GM12874 (cell line): ENCODE data around the gene ARFGEF2.

Experiments used
- TF ChIP-seq, protein P1 (sequence below): IDR thresholded peaks from 2 replicates; pipeline ENCODE4 v1.5.1; 2011; ENCODE audit warnings: low read depth, mild to moderate bottlenecking, control low read depth, low read length, moderate library complexity; ENCODE audit not compliant: insufficient read depth

Gene ARFGEF2

DNA sequence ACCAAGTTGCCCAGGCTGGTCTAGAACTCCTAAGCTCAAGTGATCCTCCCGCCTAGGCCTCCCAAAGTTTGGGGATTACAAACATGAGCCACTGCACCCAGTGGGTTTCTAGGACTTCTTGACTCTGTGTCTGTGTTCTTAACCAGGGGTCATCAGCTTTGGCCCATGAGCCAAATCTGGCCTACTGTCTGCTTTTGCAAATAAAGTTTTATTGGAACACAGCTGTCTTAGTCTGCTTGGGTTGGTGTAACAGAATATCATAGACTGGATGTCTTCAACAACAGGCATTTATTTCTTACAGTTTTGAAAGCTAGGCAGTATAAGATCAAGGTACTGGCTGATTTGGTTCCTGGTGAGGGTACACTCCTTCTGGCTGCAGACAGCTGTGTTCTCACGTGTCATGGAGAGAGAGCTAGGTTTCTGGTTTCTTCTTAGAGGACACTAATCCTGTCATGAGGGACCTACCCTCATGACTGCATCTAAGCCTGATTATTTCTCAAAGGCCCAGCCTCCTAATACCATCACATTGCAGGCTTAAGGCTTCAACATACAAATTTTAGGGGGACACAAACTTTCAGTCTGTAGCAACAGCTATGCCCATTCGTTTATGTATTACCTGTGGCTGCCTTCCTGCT, 23.3 kb downstream of the ARFGEF2 start:
- TF ChIP-seq, protein P1, sequence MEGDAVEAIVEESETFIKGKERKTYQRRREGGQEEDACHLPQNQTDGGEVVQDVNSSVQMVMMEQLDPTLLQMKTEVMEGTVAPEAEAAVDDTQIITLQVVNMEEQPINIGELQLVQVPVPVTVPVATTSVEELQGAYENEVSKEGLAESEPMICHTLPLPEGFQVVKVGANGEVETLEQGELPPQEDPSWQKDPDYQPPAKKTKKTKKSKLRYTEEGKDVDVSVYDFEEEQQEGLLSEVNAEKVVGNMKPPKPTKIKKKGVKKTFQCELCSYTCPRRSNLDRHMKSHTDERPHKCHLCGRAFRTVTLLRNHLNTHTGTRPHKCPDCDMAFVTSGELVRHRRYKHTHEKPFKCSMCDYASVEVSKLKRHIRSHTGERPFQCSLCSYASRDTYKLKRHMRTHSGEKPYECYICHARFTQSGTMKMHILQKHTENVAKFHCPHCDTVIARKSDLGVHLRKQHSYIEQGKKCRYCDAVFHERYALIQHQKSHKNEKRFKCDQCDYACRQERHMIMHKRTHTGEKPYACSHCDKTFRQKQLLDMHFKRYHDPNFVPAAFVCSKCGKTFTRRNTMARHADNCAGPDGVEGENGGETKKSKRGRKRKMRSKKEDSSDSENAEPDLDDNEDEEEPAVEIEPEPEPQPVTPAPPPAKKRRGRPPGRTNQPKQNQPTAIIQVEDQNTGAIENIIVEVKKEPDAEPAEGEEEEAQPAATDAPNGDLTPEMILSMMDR, result no peak

DNA sequence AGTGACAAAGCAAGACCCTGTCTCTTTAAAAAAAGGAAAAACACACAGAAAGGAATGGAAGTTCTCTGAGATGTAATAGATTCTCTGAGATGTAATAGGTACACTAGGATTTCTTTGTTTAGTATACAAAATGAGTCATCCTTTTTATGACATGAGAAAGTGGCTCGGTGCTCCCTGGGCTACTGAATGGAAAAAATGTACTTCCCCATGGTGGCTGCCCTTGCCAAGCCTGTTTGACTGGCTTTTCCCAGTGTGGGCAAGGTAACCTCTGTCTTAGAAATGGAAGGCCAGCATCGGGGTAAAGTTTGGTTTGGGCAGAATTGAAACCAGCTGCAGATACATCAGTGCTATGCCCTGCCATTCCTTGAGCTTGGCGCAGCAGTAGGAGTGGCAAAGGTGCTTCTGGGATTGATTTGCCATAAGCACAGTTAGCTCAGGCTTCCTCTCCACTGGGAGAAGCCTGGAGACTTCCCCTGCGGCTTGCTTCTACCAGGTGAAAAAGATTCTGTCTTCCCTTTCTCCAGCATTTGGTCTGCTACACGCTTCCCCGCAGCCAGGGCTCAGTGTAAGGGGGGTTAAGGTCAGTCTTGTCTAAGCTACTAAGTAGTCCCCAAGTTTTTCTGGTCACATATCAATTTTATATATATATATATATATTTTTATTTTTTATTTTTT, 24.5 kb downstream of the ARFGEF2 start:
- TF ChIP-seq, protein P1, result no peak

DNA sequence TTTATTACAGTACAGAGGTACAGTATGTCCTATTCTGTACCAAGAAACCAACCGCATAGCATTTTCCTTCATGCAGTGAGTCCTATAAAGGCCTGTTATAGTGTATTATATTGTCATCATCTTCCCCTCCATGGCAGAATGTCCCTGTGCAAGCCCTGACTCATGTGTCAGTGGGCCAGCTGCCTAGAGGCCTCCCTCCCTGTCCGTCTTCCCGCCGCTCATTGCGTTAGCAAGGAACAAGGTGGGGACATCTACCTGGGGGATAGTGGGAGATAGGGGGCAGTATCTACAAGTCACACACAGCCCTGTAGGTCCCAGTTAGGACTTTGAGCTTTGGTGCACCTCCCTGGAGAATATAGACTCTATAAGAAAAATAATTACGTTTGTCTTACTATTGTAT, 27.1 kb downstream of the ARFGEF2 start:
- TF ChIP-seq, protein P1, result no peak

DNA sequence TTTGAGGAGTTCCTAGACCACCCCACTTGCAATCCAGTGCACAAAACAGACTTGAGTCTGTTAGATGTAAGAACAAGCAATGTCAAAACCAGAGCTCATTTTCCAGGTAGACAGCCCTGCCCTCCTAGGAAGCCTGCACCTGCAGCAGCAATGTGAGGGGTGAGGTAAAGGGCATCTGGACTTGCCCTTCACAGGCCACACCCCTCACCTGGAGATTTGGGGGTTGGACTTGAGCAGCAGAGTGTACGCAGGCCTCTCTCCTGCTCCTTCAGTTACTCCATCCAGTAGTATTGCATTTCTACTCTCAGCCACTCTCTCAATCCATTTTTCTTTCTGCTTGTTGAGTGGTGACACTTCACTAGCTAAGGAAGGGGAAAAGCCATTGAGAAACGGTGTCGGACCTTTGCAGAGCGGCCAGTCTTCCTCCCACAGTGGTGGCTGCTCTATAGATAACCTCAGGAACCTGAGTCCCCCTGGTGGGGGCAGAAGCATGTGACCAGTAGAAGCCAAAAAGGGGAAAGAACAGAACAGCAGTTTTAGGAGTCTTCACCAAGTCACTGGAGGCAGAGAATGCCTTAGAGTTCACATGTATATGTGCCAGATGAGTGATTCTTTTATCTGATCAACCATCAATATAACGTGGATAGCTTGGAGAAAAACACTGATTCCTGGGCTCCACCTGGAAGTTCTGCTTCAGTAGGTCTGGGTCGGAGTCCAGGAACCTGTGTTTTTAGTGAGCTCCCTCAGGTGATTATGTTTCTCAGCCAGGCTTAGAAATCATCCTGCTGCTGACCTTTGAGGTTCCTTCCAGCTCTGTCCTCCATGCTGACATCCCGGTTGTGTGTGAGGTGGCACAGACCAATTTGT, 28.0 kb downstream of the ARFGEF2 start:
- TF ChIP-seq, protein P1, result no peak

DNA sequence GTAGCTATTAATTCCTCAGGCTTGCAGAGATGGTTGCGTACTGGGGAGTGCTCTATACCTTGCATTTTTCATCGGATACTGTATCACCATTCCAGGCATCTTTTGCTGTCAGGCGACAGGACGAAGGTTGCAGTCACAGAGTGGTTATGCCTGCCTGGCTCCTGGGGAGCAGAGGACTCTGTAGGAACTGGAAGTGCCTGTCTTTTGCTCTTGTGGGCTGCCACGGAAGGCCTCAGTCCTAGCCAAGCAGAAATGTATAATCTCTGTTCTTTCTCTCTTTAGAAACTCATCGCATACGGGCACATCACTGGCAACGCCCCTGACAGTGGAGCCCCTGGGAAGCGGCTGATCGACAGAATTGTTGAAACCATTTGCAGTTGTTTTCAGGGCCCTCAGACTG, 29.5 kb downstream of the ARFGEF2 start:
- TF ChIP-seq, protein P1, result no peak

DNA sequence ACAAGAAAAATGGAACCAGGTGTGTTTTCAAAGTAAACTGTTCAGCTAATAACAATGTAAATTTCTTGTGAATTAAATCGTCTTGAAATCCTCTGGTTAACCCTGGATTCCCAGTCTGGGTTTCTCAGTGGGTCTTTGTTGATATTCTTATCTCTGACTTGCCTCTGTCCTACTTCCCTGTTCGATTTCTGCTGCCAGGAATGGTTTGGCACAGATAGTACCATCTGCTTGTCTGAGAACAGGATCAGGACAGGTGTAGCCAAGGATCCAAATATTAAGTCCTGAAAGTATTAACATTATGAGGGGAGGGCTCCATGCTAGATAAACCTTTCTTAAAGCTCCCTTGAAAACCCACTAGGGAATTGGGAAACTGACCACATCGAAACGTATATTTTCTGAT, 30.1 kb downstream of the ARFGEF2 start:
- TF ChIP-seq, protein P1, result no peak

DNA sequence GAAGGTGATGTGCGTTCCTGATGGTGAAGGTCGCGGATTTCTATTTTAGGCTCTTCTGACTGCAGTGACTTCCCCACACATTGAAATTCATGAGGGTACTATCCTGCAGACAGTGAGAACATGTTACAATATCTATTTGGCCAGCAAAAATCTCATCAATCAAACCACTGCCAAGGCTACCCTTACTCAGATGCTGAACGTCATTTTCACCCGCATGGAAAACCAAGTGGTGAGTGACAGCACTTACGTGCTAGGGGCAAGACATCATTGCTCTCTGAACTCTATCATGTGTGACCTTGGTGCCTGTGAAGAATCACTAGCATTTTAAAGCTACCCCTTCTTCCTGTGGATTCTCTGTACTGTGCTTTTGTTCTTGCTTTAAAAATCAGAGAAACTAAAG, 31.1 kb downstream of the ARFGEF2 start:
- TF ChIP-seq, protein P1, result no peak
